GM13976 (cell line): ENCODE results near the gene UBE2E2.

Experiments
- DNase-seq: peaks from one replicate; pipeline ENCODE4 v3.0.0; 2012; ENCODE audit warnings: low spot score
- CTCF ChIP-seq: IDR thresholded peaks from 2 replicates; pipeline ENCODE4 v1.5.1; 2012; ENCODE audit warnings: borderline replicate concordance, mild to moderate bottlenecking; ENCODE audit not compliant: insufficient read depth; ENCODE audit errors: extremely low read depth, missing control alignments, control extremely low read depth
- in situ Hi-C: fragments of 300-500 bp; cut with MboI; formaldehyde crosslinking; loops from one replicate; pipeline ENCODE4 v1.12.0; 2022; ENCODE audit warnings: low sequenced_read_pairs, mixed read lengths, inconsistent platforms; ENCODE audit not compliant: unreplicated experiment

Gene UBE2E2

GRCh38 chr3:23383875-23384274 lies 180.7 kb downstream of the UBE2E2 start:
- DNase-seq, result no peak
- in situ Hi-C loops, result no loop called here
- TF ChIP-seq CTCF, result no peak

- TF ChIP-seq CTCF, result no peak
- in situ Hi-C loops, result no loop called here
- no peak for DNase-seq
These were observed 182.2 kb downstream of the UBE2E2 start for GRCh38 chr3:23385327-23385726.

- no peak for DNase-seq
- in situ Hi-C loops, result no loop called here
These were observed 184.3 kb downstream of the UBE2E2 start for GRCh38 chr3:23387286-23387918.

GRCh38 chr3:23389089-23389488 lies 186.0 kb downstream of the UBE2E2 start:
- in situ Hi-C loops, result no loop called here
- no peak for TF ChIP-seq CTCF
- DNase-seq, result no peak

More at GRCh38 chr3:23387286-23387918, 184.3 kb downstream of the UBE2E2 start:
- no peak for TF ChIP-seq CTCF

GRCh38 chr3:23389686-23390085 lies 186.6 kb downstream of the UBE2E2 start:
- no peak for TF ChIP-seq CTCF
- no peak for DNase-seq
- in situ Hi-C loops, result no loop called here

- no peak for TF ChIP-seq CTCF
- in situ Hi-C loops, result no loop called here
- no peak for DNase-seq
These were observed 187.3 kb downstream of the UBE2E2 start for GRCh38 chr3:23390446-23390845.
